Osteocyte (in vitro differentiated cells): ENCODE data around the gene GDA. TPM values are rescaled to one million over a fixed set of nuclear protein-coding genes. Genes with fewer than 3 reads are reported as not detected.
"Not testable (repeated sequence)": the region's sequence is repeated elsewhere in the genome, so short reads cannot be mapped to it uniquely, and the experiment has no call there.

Source experiments
- DNase-seq: peaks from one replicate; pipeline ENCODE4 v3.0.0; 2021; ENCODE audit warnings: mixed read lengths; ENCODE audit not compliant: unreplicated experiment; ENCODE audit errors: extremely low spot score
- H3K27ac Mint-ChIP-seq: one replicate; pipeline ENCODE4 v1.8.0; 2021; ENCODE audit warnings: mild to moderate bottlenecking, mixed read lengths; ENCODE audit not compliant: unreplicated experiment
- H3K27me3 Mint-ChIP-seq: one replicate; pipeline ENCODE4 v1.8.0; 2021; ENCODE audit warnings: mixed read lengths; ENCODE audit not compliant: unreplicated experiment
- H3K36me3 Mint-ChIP-seq: one replicate; pipeline ENCODE4 v1.8.0; 2021; ENCODE audit warnings: mixed read lengths; ENCODE audit not compliant: unreplicated experiment
- H3K4me1 Mint-ChIP-seq: one replicate; pipeline ENCODE4 v1.8.0; 2021; ENCODE audit warnings: mixed read lengths; ENCODE audit not compliant: unreplicated experiment
- H3K4me3 Mint-ChIP-seq: one replicate; pipeline ENCODE4 v1.8.0; 2021; ENCODE audit warnings: mild to moderate bottlenecking, moderate library complexity, mixed read lengths; ENCODE audit not compliant: unreplicated experiment
- H3K9me3 Mint-ChIP-seq: one replicate; pipeline ENCODE4 v1.8.0; 2021; ENCODE audit warnings: mixed read lengths; ENCODE audit not compliant: unreplicated experiment
- CTCF ChIP-seq: fragments of 200-600 bp; sonication (generic); IDR thresholded peaks from 2 replicates; pipeline ENCODE4 v1.5.0; 2021; ENCODE audit warnings: antibody characterized with exemption, mild to moderate bottlenecking, moderate library complexity
- total RNA-seq: library from RNA; stranded (reverse); gene quantifications from 2 replicates; pipeline ENCODE4 v1.2.1, GENCODE V29; 2021

The GDA gene
- total RNA-seq, 1 donor from 2014 or later, result not detected

DNA sequence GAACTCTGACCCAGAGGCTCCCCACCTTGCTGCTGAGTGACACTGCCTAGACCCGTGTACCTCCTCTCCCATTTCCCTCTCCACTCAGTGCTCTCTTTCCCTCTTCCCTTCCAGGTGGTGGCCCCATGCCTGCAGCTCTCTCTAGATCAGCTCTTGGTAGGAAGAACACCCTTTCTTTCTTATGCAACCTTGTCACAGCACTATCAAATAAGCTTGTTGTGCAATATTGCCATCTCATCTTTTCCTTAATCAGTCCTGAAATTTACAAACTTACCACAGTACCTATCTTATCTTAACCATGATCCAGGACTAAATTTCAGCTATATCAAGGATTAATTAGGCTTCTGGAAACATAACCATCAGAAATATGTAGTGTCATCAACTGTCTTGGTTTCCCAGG is 127.2 kb downstream of the GDA start:
- no peak overlapping the region for H3K4me3 Mint-ChIP-seq

GRCh38 chr9:72278959-72279358 is 129.7 kb downstream of the GDA start:
- Mint-ChIP-seq H3K9me3 (no peaks in the 10 kb centered on the region), H3K36me3 (no peaks in the 10 kb centered on the region), H3K4me1 (no peaks in the 10 kb centered on the region), H3K27me3 (peaks cover 46% of the 10 kb centered on the region), H3K4me3 (no peak overlapping the region), H3K27ac (no peak overlapping the region)
- no peak for TF ChIP-seq CTCF
- DNase-seq, result no peak

More for the DNA sequence above, 127.2 kb downstream of the GDA start:
- no peaks in the 10 kb centered on the region for H3K9me3 Mint-ChIP-seq
- no peaks in the 10 kb centered on the region for H3K36me3 Mint-ChIP-seq
- no peak for DNase-seq
- H3K27ac Mint-ChIP-seq, result no peak overlapping the region
- no peak for TF ChIP-seq CTCF
- H3K4me1 Mint-ChIP-seq, result no peaks in the 10 kb centered on the region
- H3K27me3 Mint-ChIP-seq, result peaks cover 50% of the 10 kb centered on the region

DNA sequence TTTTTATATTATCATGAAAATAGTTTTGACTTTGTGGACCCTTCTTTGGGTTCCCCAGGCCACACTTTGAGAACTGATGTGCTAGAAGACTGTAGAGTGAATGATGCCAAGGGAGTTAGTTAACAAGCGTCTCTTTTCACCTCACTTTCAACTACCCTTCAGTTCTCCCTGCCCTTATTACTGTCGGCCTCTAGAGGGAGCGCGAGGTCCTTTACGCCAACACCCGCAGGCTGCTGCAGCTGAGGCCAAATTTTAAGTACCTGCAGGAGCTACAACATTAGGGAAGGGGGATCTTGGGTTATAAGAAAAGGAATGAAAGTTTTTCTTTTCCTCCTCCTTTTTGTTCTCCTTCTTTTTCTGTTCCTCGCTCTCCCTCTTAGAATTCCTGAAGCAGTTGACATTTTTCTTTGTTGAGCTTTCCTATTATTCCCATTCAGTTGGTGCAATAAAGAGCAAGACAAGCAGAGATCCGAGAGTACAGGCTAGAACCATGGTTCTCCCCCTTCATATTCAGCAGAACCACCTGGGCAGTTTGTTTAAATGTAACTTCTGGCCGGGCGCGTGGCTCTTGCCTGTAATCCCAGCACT is 131.8 kb downstream of the GDA start:
- Mint-ChIP-seq H3K27ac (no peak overlapping the region), H3K27me3 (peaks cover 42% of the 10 kb centered on the region), H3K4me1 (no peaks in the 10 kb centered on the region), H3K36me3 (no peaks in the 10 kb centered on the region), H3K4me3 (no peak overlapping the region), H3K9me3 (no peaks in the 10 kb centered on the region)
- peak; percentile 86 for DNase-seq
- peak; percentile 98 for TF ChIP-seq CTCF

GRCh38 chr9:72289401-72289800 is 140.2 kb downstream of the GDA start:
- no peak for TF ChIP-seq CTCF
- Mint-ChIP-seq H3K27me3 (peaks cover 24% of the 10 kb centered on the region), H3K36me3 (no peaks in the 10 kb centered on the region), H3K27ac (no peak overlapping the region), H3K4me1 (peaks cover 10% of the 10 kb centered on the region), H3K4me3 (no peak overlapping the region), H3K9me3 (no peaks in the 10 kb centered on the region)
- no peak for DNase-seq

GRCh38 chr9:72290311-72290710 is 141.1 kb downstream of the GDA start:
- no peak for DNase-seq
- TF ChIP-seq CTCF, result no peak
- H3K4me3 Mint-ChIP-seq, result no peak overlapping the region
- no peak overlapping the region for H3K27ac Mint-ChIP-seq
- H3K27me3 Mint-ChIP-seq, result peaks cover 16% of the 10 kb centered on the region
- peaks cover 10% of the 10 kb centered on the region for H3K4me1 Mint-ChIP-seq
- H3K36me3 Mint-ChIP-seq, result no peaks in the 10 kb centered on the region
- no peaks in the 10 kb centered on the region for H3K9me3 Mint-ChIP-seq

DNA sequence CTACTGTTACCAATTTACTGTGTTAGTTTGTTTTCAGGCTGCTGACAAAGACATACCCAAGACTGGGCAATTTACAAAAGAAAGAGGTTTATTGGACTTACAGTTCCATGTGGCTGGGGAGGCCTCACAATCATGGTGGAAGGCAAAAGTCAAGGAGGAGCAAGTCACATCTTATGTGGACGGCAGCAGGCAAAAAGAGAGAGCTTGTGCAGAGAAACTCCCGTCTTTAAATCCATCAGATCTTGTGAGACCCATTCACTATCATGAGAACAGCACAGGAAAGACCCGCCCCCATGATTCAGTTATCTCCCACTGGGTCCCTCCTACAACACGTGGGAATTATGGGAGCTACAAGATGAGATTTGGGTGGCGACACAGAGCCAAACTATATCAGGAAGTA is 142.3 kb downstream of the GDA start:
- H3K27ac Mint-ChIP-seq, DNase-seq, H3K36me3 Mint-ChIP-seq, H3K9me3 Mint-ChIP-seq, H3K4me1 Mint-ChIP-seq, H3K4me3 Mint-ChIP-seq: not testable (repeated sequence)
- H3K27me3 Mint-ChIP-seq, result peaks cover 15% of the 10 kb centered on the region
